Embryonic facial prominence (tissue), 1 donor: ENCODE measurements around the gene NPL.

Experiments used
- DNase-seq: peaks from one replicate; pipeline ENCODE4 v3.0.0-alpha.2; 2016; ENCODE audit errors: extremely low spot score

NPL gene, protein sequence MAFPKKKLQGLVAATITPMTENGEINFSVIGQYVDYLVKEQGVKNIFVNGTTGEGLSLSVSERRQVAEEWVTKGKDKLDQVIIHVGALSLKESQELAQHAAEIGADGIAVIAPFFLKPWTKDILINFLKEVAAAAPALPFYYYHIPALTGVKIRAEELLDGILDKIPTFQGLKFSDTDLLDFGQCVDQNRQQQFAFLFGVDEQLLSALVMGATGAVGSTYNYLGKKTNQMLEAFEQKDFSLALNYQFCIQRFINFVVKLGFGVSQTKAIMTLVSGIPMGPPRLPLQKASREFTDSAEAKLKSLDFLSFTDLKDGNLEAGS

DNA sequence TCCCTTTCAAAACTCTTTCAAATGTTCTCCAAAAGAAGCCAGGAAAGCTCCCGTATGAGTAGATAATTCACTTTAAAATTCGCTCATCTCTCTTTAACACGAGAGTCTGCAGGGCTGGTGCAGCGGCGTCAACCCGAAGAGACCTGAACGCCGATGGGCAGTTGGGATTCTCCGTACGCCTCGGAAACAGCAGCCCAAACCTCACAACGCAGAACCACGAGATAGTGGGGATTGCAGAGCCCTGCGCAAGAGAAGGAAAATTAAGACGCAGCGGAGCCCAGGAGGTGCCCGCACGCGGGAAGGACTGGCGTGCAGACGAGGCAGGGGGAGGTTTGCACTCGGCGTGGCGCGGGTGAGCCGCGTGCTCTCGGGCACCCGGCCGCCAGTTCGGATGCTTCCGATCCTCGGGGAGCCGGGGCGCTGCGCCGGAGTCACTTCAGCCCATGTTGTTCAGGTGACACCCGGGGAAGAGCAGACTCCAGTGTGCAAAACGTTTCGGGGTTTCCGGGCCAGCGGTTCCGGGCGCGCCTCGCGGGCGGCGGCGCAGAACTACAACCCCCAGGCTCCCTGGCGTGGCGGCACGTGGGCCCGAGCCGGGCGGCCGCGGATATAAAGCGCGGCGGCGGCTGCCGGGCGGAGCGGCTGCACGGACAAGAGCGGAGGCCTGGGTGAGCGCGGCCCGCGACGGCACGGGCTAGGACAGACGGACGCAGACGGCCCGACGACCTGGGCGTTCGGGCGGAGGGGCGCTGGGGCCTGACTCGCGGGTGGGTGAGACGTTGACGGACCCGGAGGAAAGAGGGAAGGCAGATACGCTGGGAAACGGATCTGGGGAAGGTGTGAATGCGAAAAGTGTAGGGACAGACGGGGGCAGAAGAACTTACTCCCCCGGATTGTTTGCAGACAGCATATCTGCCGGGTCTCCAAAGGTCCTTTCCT is at the start of gene NPL:
NPL (plus strand) TSS at position 636 of the 939 bp plus-strand sequence. CDS start 4,599 bp downstream, outside the sequence.
- peak; percentile 20 for DNase-seq

DNA sequence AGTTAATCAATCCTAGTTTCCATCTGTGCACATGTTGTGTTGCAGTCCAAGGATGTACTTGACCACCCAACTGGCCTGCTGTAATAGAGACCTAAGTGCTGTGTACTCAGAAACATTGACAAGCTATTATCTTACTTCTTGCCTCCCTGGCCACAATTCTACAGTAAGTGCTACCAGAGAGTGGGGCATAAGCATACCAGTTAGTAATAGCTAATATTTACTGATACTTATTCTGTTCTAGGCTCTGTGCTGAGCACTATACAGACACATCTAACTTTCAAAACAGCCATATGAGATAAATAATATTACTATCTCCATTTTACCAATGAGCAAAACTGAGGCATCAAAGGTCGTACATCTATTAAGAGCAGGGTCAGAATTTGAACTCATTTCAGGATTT is 49.5 kb upstream of the NPL start:
- no peak for DNase-seq

DNA sequence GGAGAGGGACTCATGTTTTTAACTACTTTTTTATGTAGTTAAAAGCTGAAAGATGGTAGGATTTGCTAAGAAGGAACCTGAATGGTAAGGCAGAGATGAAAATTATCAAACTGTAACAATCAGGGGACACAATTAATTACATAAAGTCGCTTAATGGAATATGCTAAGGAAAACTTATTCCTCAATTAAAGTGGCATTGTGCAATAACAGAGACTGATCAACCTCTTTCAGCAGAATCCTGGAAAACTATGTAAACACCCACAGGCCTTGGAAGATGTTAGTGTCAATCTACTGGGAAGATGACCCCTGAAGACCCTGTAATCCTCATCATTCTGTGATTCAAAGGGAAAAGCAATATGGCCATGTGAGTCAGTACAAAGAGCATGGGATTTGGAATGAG is 46.8 kb upstream of the NPL start:
- no peak for DNase-seq

DNA sequence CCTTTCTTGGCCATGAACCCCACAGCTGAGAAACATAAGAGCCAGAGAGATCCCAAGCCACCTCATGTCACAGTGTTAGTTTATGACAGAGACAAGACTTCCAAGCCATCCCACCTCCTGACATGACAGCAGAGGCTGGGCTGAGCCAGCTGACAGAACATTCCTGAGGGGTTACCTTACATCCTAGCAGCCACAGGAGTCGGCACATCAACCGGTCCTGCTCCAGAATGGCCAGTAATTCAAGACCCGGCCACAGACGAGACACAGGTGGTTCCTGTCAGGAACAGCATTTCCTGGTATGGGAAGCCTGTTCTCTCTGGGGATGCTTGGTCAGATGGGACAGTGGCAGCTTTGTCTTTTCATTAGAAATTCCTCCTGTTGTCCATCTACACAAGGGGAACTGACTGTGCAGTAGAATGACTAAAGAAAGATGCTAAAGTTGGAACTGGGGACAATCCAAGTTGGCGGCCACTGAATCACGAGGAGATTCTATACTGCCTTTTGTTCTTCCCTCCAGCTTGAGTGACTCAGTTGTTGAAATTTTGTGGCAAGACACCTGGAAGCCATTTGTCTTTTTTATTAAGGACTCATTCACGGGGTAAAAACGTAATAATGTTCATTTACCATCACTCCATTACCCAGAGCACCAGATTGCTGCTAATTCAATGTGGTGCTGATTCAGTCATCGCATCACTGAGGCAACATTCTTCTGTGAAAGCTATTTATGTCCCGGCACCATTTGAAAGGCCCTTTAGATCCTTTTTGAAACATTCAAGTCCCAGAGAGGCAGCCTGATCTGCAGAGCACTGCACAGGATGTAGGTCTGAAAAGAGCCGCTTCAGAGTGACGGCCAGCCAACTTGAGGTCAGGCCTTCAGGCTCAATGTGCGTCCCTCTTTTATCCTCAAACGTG is 37.2 kb upstream of the NPL start:
- no peak for DNase-seq

DNA sequence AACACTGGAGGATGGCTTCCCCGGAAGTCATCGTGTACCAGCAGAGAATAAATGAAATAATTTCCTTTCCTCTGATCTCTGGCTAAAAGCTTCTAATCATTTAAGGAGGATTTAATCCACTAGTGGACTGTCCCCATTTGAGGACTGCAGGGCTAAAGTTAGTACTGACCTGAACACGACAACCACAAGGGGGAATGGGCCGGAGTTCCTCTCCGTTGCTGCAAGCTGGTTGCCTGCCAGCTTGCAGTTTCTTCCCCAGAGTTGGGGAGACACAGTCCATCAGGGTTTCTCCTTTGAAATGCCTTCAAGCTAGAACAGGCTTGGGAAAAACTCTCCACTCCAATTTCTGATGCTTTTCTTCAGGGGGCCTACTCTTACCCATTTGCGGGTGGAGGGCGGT is 35.5 kb upstream of the NPL start:
- DNase-seq: no peak

DNA sequence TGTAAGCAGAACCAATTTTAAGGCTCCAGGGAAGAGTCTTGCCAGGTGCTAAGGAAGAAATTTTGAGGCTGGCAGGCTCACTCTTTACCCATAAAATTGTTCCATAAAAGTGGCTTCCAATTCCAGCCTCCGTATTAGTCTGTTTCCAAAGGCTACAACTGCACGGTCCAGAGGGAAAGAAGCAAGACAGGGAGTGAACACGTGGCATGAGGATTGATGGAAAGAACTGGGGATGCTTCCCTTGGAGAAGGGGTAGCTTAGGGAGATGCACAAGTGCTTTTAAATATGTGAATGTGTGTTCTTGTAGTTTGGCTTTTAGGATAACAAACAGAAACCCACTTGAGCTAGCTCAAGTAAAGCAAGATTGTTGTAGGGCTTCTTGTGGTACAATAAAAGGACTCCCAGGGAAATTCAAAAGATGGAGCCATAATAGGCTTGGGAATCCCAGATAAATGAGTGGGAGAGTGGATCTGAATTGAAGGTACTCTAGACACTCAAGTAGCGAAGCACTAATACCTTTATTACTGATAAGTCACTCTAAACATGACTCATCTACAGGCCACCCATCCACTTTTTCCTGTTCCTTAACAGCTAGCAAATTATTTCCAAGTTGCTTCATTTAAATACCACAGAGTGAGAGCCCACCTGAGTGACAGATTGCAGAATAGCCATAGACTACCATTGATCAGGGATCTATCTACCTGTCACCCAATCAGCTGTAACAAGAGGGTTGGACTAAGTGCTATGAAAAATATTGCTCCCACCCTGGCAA is 34.8 kb upstream of the NPL start:
- no peak for DNase-seq

DNA sequence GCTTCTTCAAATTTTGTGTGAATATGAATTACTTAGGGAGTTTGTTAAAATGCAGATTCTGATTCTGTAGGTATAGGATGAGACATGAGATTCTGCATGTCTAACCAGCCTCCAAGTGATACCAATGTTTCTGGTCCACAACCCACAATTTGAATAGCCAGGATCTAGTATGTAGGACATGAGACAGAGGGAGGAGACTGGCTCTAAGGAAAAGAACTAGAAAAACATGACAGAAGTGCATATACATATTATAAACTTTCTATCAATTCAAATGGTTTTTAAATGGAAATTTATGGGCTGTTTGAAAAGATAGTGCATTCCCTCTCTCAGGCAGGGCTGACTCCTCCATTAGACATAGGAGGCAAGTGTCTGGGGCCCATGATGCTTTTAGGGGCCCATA is 33.9 kb upstream of the NPL start:
- no peak for DNase-seq

DNA sequence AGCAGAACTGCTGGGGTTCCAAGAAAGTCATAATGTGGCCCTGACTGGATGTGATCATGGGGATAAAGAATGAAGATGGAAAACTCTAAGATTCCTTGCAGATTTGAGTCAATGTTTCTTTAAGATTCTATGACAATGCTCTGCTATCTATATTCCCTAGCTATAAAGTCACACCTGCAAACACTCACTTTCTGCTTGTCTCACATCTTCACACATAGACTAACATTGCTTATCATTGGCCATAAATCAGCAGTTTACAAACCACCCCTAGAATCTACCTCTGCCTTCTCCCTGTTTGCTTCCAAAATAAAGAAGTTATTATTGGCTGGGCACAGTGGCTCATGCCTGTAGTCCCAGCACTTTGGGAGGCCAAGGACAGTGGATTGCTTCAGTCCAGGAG is 33.1 kb upstream of the NPL start:
- no peak for DNase-seq

DNA sequence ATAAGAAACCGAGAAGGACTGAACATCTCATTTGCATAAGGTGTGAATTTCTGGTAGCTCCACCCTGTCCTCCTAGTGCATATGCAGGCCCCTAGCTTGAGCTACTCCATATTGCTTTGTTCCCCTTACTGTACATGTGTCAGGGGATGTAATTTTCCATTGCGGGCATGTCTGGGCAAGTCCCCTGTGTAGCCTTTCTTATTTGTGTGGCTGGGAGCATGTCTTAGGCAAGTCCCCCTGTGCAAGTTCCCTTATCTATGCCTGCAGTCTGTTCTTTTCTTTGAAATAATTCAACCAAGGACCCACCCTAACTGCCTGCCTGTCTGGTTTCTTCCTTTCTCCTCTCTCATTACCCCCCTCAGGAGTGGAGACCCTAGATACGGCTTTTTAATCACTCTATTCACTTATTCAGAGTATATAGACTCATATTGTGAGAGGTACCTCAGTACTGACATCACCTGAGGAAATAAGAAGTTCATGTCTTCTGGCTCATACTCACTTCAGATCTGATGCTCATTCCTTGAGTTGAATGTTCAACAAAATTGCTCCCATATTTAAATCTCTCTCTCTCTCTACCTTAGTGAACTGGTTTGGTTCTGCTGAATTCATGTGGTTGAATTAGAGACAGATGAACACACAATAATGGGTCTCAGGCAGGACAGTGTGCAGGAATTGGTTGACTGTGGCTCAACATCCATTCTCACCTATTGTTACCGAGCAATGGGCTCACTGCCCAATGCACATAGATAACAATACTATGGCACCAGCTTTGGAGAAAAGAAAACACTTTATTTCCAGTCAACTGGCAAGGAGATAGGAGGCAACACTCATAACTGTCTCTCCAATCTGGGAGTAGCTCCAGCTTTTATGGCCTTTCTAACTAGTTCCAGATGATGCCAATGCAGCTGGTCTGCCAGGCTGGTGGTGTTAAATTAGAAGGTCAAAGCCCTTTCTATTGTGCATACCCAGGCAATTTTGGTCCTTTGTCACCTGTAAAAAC is 27.9 kb upstream of the NPL start:
- DNase-seq: no peak

DNA sequence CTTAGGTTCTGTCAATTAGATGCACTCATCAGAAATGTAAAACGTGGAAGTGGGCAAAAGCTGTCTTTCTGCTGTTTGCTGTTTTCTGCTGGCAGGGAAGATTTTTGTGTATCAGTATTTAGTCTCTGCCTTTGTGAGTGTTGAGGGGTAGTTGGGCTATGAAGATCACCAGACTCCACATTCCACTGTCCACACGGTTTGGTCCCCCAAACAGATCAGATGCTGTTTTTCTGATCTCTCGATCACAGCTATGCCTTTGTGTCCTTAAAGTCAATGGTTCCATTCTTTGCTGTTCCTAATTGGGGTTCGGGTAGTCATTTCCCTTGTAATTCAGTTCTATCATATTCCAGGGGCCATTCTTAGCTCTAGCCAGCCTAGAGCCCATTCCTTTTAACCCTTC is 27.0 kb upstream of the NPL start:
- DNase-seq: no peak

DNA sequence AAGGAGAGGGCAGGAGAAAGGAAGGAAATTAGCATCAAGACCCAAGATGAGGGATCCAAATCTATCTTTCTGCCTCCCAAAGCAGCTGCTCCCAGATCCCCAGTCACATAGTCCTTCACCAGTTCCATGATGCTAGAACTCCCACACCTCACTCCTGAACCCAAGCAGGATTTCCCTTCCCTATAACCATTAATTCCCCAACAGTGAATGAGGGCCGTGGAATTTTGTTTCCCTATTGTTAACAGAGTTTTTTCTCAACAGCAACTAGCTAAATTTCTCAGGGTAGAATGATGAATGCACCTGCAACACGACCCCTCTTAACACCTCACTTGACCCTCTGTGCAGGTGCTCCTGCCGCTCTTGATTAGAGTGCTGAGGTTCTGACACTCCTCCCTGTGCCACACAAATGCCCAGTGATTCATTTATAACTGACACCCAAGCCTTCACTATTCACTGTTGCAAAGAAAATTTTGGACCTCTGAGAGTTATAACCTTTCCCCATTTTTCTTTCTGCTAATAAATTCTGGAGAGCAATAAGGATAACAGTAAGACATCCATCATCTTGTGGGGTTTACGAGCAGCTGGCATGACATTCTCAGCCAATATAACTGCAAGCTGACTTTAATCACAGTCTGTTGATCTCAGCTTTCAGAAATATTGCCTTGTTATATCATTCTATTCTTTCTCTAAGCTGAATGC is 25.4 kb upstream of the NPL start:
- DNase-seq: no peak

DNA sequence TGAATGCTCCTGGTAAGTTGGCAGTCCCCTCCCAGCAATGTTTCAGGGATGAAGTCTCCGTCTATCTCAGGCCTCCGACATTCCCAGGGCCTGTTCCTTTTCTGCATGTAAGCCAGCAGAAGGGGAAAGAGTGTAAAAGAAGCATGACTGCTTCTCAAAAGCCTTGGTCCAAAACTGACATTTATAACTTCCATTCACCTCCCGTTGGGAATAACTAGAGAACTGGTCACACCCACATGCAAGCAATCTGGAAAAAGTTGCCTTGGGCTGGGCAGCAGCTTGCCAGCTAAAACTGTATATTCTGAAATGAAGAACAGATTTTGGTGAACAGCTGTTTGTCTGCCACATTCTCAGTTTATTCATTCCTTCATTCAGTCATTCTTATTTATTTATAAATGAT is 24.2 kb upstream of the NPL start:
- DNase-seq: peak; percentile 34

DNA sequence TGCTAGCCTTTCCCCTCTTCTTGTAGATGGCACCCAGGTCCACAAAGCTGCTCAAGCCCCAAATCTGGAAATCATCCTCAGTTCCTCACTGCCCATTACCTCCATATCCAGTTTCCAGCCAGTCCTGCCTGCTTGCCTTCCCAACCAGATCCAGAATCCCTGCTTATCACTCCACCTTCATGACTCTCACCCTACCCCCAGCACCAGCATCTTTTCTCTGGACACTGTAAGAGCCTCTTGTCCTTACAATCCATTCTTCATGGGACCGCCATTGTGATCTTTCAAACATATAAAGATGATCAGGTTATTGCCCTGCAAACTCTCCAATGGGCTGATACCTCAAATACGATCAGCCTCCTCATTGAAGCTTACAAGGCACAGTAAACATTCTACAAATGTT is 23.5 kb upstream of the NPL start:
- no peak for DNase-seq

DNA sequence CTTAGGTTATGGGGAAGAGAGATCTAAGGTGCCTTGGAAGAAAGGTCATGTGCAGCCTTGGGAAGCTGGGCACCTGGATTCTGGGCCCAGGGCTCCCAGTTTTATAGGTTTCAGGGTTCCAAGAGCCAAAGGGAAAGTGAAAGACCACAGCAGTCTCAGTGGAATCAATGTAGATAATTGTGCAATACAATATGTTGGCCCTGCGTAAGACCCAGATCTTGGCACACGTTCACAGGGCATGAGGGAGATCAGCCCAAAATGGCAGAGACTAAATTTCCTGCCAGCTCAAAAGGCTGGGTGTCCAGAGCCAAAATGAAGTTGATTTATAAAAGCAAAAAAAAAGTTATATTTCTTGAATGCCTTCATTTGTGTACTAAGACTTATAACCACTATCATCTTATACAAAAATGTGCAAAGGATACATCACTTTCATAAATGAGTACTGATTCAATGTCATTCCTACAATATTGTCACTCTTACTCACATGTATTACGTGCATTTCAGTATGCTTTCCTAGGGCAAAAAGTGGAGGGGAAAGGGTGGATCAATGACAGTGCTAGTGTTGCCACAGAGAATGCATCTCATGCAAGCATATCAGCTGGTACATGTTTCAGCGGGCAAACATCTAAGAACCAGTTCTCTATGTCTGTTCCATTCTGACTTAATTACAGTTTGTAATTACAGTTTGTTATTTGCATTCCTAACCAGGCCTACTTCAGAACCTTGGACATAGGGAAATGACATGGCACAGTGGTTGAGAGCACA is 22.5 kb upstream of the NPL start:
- no peak for DNase-seq

DNA sequence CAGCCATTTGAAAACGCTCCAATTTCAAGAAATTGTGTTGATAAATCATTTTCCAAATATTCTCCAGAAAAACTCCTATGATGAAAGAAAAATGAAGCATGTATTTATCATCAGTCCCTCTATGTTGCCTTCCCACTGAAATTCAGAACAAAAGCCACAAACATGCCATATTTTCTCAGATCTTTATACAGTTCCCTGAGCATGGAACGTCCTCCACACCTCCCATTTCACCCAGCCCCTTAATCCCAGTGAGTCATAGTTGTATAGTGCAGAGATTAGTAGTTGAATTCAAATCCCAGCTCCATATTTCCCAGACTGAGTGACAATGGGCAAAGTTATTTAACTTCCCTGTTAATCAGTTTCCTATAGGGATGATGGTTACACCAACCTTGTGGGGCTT is 20.6 kb upstream of the NPL start:
- no peak for DNase-seq

DNA sequence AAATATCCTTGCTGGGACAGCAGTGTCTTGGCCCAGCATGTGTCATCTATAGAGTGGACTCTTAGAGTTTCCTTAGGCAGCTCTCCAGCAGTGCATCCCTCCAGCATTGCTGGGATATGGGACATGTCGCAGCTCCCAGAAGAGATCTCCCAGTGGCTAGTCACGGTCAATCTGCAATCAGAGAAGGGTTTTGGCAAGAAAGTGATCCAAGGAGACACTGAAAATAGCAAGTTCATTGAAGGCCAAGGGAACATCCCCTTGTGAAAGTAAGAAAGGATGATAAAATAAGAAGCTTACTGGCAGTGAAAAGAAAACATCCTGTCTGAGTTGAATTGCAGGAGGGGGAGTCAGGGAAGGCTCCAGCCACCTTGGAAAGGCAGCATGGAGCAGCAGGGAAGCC is 19.3 kb upstream of the NPL start:
- no peak for DNase-seq

DNA sequence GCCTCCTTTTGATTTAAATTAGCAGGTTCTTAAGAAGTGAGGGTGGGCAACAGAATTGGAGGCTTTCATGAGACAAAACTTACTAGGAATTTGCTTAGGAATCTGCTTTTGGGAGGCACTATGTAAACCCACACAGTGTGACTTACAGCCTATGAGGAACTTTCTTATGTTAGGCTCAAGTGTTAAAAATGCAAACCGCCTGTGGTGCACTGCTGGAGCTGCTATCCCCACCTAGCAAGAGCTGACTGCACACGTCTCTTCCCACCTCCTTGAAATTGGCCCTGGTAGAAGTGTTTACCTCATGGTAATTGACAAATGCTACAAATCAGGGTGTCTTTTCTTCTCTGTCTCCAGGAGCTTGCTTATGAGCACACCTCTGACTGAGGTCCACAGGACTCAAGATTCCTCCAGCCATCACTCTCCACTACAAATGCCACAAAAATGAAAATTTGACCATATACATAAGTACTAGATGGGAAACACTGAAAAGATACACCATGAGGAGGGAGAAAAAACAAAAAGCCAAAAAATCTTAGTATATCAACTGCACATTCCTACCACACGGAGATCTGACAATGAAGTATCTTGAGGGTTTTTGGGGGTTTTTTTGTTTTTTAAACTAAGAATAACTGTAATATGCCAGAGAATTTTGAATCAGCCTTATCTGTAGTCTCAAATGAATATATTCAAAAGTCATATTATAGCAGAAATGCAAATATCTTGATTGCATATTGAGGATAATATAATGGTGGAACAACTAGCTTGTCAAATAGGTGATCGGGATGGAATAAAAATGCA is 18.2 kb upstream of the NPL start:
- DNase-seq: no peak

DNA sequence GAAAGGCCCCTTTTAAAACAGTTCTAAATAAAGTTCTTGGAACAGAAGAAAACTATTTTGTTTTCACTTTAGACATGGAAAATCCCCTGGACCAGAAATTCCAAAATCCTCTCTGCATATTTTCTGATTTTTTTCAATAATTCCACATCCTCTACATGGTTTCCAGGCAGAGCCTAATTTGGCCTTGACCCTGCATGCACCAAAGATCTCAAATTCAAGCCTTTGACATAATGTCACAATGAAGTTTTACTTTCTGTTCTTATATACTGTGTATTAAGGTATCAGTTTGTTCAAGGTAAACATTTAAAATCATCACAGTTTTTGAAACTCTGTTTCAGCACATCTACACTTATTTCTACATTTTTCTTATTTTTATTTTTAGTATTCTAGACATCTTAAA is 12.2 kb upstream of the NPL start:
- DNase-seq: no peak
